ENCODE data around the gene PARD6B. TPM values are rescaled to one million over a fixed set of nuclear protein-coding genes. Genes with fewer than 3 reads are reported as not detected.

Gene PARD6B
- total and polyA plus RNA-seq, 2 of the 13 experiments (the other 11 are each of a cell fraction or from before 2014, with no cell fraction given) = 6.9 to 22.2 TPM

GRCh38 chr20:50710492-50711063 is 20.8 kb upstream of the PARD6B start (continued):
- TF ChIP-seq ZNF609 (CRISPR knock-in tag; IDR thresholded peaks at IDR 0.05; ENCODE audit: borderline replicate concordance) (no peak), ZBTB2 (CRISPR knock-in tag; IDR thresholded peaks at IDR 0.05; ENCODE audit: low read depth) (no peak), GATAD1 (CRISPR knock-in tag; IDR thresholded peaks at IDR 0.05) (no peak), ELK4 (CRISPR knock-in tag; IDR thresholded peaks at IDR 0.05; ENCODE audit: borderline replicate concordance) (no peak), SNAI1 (CRISPR knock-in tag; IDR thresholded peaks at IDR 0.05; ENCODE audit: borderline replicate concordance) (no peak), PAWR (CRISPR knock-in tag; IDR thresholded peaks at IDR 0.05; ENCODE audit: borderline replicate concordance) (no peak), ZNF292 (CRISPR knock-in tag; IDR thresholded peaks at IDR 0.05; ENCODE audit: borderline replicate concordance, low read depth) (no peak), CBX2 (IDR thresholded peaks at IDR 0.05; ENCODE audit: low read depth, low read length) (no peak), CBX2 (CRISPR knock-in tag; IDR thresholded peaks at IDR 0.05; ENCODE audit: low read depth) (no peak), SOX6 (IDR thresholded peaks at IDR 0.05) (no peak), SOX6 (CRISPR knock-in tag; IDR thresholded peaks at IDR 0.05) (no peak), CBX5 (CRISPR knock-in tag; IDR thresholded peaks at IDR 0.05; ENCODE audit: borderline replicate concordance) (no peak), HNF1B (CRISPR knock-in tag; IDR thresholded peaks at IDR 0.05) (no peak), BRD4 (CRISPR knock-in tag; IDR thresholded peaks at IDR 0.05) (no peak), GTF2F1 (IDR thresholded peaks at IDR 0.05; ENCODE audit: low read length) (no peak), CREB1 (IDR thresholded peaks at IDR 0.05) (no peak), CREB1 (CRISPR knock-in tag; IDR thresholded peaks at IDR 0.05) (no peak)

All from HepG2 (cell line).